Activated CD8-positive, alpha-beta memory T cell treated with anti-CD3 and anti-CD28 coated beads, Interleukin-2, amount 10 ng/mL, durations not matched to agents 7 days and 5 days (primary cell): Measurements from ENCODE around the gene PFDN6. TPM values are rescaled to one million over a fixed set of nuclear protein-coding genes. Genes with fewer than 3 reads are reported as not detected.

Experiments
- ATAC-seq: fragments of 150-1000 bp; cut with Tn5 transposase; one replicate; pipeline ENCODE4 v1.10.0; 2021; ENCODE audit warnings: moderate library complexity
- CTCF ChIA-PET: fragments of 350-600 bp; sonication (Branson Sonifier 250); formaldehyde crosslinking; loops from one replicate; lab custom pipeline; 2021; ENCODE audit warnings: antibody characterized with exemption; lab: Charles Lee
- DNase-seq: peaks from one replicate; pipeline ENCODE4 v3.0.0-alpha.2; 2020
- H3K27ac Mint-ChIP-seq: one replicate; pipeline ENCODE4 v1.8.0; 2021; ENCODE audit warnings: mild to moderate bottlenecking, mixed read lengths
- H3K27me3 Mint-ChIP-seq: one replicate; pipeline ENCODE4 v1.8.0; 2021; ENCODE audit warnings: mixed read lengths
- H3K36me3 Mint-ChIP-seq: one replicate; pipeline ENCODE4 v1.8.0; 2021; ENCODE audit warnings: mild to moderate bottlenecking, mixed read lengths
- H3K4me1 Mint-ChIP-seq: one replicate; pipeline ENCODE4 v1.8.0; 2021; ENCODE audit warnings: mixed read lengths
- H3K4me3 Mint-ChIP-seq: one replicate; pipeline ENCODE4 v1.8.0; 2021; ENCODE audit warnings: mild to moderate bottlenecking, moderate library complexity, mixed read lengths
- H3K9me3 Mint-ChIP-seq: one replicate; pipeline ENCODE4 v1.8.0; 2022; ENCODE audit warnings: low read depth, mixed read lengths
- microRNA-seq: library from miRNA; unstranded; fragments of <30 nt; microRNA quantifications from one replicate; pipeline ENCODE4 v1.2.0, GENCODE V29; 2022
- total RNA-seq, 2 experiments: library from RNA; stranded (reverse); gene quantifications; one replicate each; pipeline ENCODE4 v1.2.3, GENCODE V29; 2021

The PFDN6 gene
- total RNA-seq, 2 experiments from 2014 or later, result 67.8 to 90.3 TPM

DNA sequence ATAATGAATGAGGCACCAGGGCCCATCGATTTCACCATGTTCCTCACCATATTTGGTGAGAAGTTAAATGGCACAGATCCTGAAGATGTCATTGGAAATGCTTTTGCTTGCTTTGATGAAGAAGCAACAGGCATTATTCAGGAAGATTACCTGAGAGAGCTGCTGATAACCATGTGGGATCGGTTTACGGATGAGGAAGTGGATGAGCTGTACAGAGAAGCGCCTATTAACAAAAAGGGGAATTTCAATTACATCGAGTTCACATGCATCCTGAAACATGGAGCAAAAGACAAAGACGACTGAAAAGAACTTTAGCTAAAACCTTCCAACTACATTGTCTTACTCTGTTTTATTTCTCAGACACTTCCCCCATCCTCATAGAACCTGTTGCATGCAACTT is 49.8 kb downstream of the PFDN6 start:
- Mint-ChIP-seq H3K36me3 (no peaks in the 10 kb centered on the region), H3K27ac (no peak overlapping the region), H3K4me1 (peaks cover 15% of the 10 kb centered on the region), H3K27me3 (no peaks in the 10 kb centered on the region), H3K4me3 (no peak overlapping the region), H3K9me3 (no peaks in the 10 kb centered on the region)
- DNase-seq (no peak), ATAC-seq (no peak)
- CTCF ChIA-PET, result interaction anchor here (0.6 to 1.4 kb wide), 2 partner anchors 10 to 14 kb away, joined by 3 to 4 read pairs; a partner anchor contains a TSS

Small RNA genes within 50 kb of the gene (microRNA-seq; reads per million reads assigned to microRNA genes)
- gene MIR6834, result not detected
- not detected for gene MIR6873

Other genes with a start within 250 kb of the PFDN6 start
- gene HLA-DPA1, start 216.0 kb upstream of the PFDN6 start, total RNA-seq, result 100 to 1,000 TPM; 276 to 299 TPM
- 100 to 1,000 TPM; 113 to 150 TPM for gene HLA-DPB1, start 213.6 kb upstream of the PFDN6 start, total RNA-seq
- gene COL11A2, start 97.1 kb upstream of the PFDN6 start, total RNA-seq, result under 1 TPM; 0.77 to 0.79 TPM
- 10 to 100 TPM; 36.0 to 38.9 TPM for gene RXRB, start 88.9 kb upstream of the PFDN6 start, total RNA-seq
- 10 to 100 TPM; 50.1 to 63.9 TPM for gene SLC39A7, start 88.7 kb upstream of the PFDN6 start, total RNA-seq
- gene HSD17B8, start 84.9 kb upstream of the PFDN6 start, total RNA-seq, result 10 to 100 TPM; 18.6 to 20.9 TPM
- 10 to 100 TPM; 32.6 to 37.8 TPM for gene RING1, start 81.1 kb upstream of the PFDN6 start, total RNA-seq
- gene VPS52, start 17.7 kb upstream of the PFDN6 start, total RNA-seq, result 10 to 100 TPM; 60.6 to 63.3 TPM
- gene RPS18, start 17.5 kb upstream of the PFDN6 start, total RNA-seq, result 1,000 to 10,000 TPM; 2,808 to 3,161 TPM
- gene B3GALT4, start 12.5 kb upstream of the PFDN6 start, total RNA-seq, result 10 to 100 TPM; 14.0 to 20.5 TPM
- 10 to 100 TPM; 61.5 to 78.4 TPM for gene WDR46, start 362 bp upstream of the PFDN6 start, total RNA-seq
- 10 to 100 TPM; 34.7 to 49.9 TPM for gene RGL2, start 9.3 kb downstream of the PFDN6 start, total RNA-seq
- 100 to 1,000 TPM; 207 to 235 TPM for gene TAPBP, start 24.5 kb downstream of the PFDN6 start, total RNA-seq
- gene ZBTB22, start 28.1 kb downstream of the PFDN6 start, total RNA-seq, result 10 to 100 TPM; 10.6 to 11.8 TPM
- gene DAXX, start 33.4 kb downstream of the PFDN6 start, total RNA-seq, result 100 to 1,000 TPM; 102 to 107 TPM
- gene KIFC1, start 102.2 kb downstream of the PFDN6 start, total RNA-seq, result 100 to 1,000 TPM; 133 to 187 TPM
- 10 to 100 TPM; 26.1 to 36.0 TPM for gene PHF1, start 121.4 kb downstream of the PFDN6 start, total RNA-seq
- 100 to 1,000 TPM; 196 to 197 TPM for gene CUTA, start 128.5 kb downstream of the PFDN6 start, total RNA-seq
- gene SYNGAP1, start 130.5 kb downstream of the PFDN6 start, total RNA-seq, result 10 to 100 TPM; 24.1 to 39.8 TPM
- 1 to 10 TPM; 7.4 to 9.0 TPM for gene ZBTB9, start 165.0 kb downstream of the PFDN6 start, total RNA-seq